Karpas-422 (cell line): ENCODE data around the gene NIF3L1. TPM values are rescaled to one million over a fixed set of nuclear protein-coding genes. Genes with fewer than 3 reads are reported as not detected.

ENCODE experiments used
- DNase-seq: peaks from one replicate; pipeline ENCODE4 v3.0.0-alpha.2; 2015
- H2AFZ ChIP-seq: fragments of 200-600 bp; sonication (generic); 2 replicates; pipeline ENCODE4 v1.6.1; 2014; ENCODE audit warnings: antibody characterized with exemption, low read length, mixed read lengths
- H3K27ac ChIP-seq: fragments of 200-600 bp; sonication (generic); 2 replicates; pipeline ENCODE4 v1.5.1; 2014; ENCODE audit warnings: mild to moderate bottlenecking, low read length, moderate library complexity
- H3K27me3 ChIP-seq: fragments of 200-600 bp; sonication (generic); 2 replicates; pipeline ENCODE4 v1.6.1; 2014; ENCODE audit warnings: low read length, mixed read lengths
- H3K36me3 ChIP-seq: fragments of 200-600 bp; sonication (generic); 2 replicates; pipeline ENCODE4 v1.6.1; 2014; ENCODE audit warnings: low read length, mixed read lengths; ENCODE audit not compliant: insufficient read depth
- H3K4me1 ChIP-seq: fragments of 200-600 bp; sonication (generic); 2 replicates; pipeline ENCODE4 v1.6.1; 2014; ENCODE audit warnings: mild to moderate bottlenecking, low read length, mixed read lengths
- H3K4me2 ChIP-seq: fragments of 200-600 bp; sonication (generic); 2 replicates; pipeline ENCODE4 v1.6.1; 2014; ENCODE audit warnings: low read length, low read depth, mild to moderate bottlenecking; ENCODE audit not compliant: poor library complexity, severe bottlenecking
- H3K4me3 ChIP-seq: fragments of 200-600 bp; sonication (generic); 2 replicates; pipeline ENCODE4 v1.5.1; 2014; ENCODE audit warnings: mild to moderate bottlenecking, antibody characterized with exemption, low read length, mixed read lengths
- H3K79me2 ChIP-seq: fragments of 200-600 bp; sonication (generic); 2 replicates; pipeline ENCODE4 v1.6.1; 2014; ENCODE audit warnings: mild to moderate bottlenecking, low read length, mixed read lengths
- H3K9ac ChIP-seq: fragments of 200-600 bp; sonication (generic); 2 replicates; pipeline ENCODE4 v1.6.0; 2014; ENCODE audit warnings: low read length
- H3K9me2 ChIP-seq: fragments of 200-600 bp; sonication (generic), shearing (Covaris generic); replicated peaks from 2 replicates; pipeline ENCODE4 v1.6.0; 2014; ENCODE audit warnings: mild to moderate bottlenecking, low read length, moderate library complexity; ENCODE audit not compliant: insufficient read depth
- H3K9me3 ChIP-seq: fragments of 300-700, 200-600 bp; sonication (generic); 2 replicates; pipeline ENCODE4 v1.6.1; 2014; ENCODE audit warnings: low read length, mixed read lengths
- H4K20me1 ChIP-seq: fragments of 200-600 bp; sonication (generic); 2 replicates; pipeline ENCODE4 v1.6.1; 2014; ENCODE audit warnings: mild to moderate bottlenecking, antibody characterized with exemption, low read length, low read depth; ENCODE audit not compliant: insufficient read depth
- total RNA-seq: library from RNA; depleted of rRNA; stranded (reverse); fragments of >200 nt; shearing (Covaris generic); gene quantifications from 2 replicates; pipeline ENCODE4 v1.2.3, GENCODE V29; 2014; ENCODE audit warnings: low replicate concordance

The NIF3L1 gene
- total RNA-seq, 1 experiment from 2014 or later = 71.4 TPM

DNA sequence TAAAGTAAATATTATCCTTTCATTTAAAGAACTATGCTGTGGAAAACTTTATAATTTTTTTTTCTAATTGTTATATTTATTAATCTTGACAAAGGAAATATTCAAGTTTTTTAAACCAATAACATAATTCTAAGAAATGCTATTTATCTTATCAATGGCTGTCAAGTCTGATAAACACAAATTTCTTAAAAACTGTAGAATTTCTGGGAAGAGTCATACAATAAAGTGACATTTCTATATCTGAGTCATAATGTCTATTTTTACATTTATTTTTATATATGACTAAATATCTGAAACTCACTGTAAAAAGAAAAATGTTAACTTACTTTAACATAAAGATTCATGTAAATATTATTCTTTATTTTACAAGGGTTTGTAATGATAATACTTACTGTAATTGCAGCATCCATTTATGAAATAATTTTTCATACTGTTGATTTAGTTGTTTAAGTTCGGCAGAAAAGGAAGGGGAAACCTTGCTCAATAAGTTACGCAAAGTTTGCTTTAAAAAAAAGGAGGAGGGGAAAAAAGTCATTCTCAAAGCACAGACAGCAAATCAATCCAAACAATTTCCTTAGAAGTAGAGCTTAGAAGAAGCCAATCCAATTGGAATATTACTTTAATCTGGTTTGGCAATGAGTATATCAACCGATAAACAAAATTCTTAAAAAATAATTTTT lies 41.9 kb downstream of the NIF3L1 start:
- H4K20me1 ChIP-seq = no peaks in the 10 kb centered on the region
- 0 out of 2 replicates have a peak, but pooled peaks cover 4% of the 10 kb centered on the region for H3K79me2 ChIP-seq
- peaks cover 59% of the 10 kb centered on the region for H3K36me3 ChIP-seq
- no peak overlapping the region for H3K9ac ChIP-seq
- DNase-seq = no peak
- no peak overlapping the region for H2AFZ ChIP-seq
- no peak overlapping the region for H3K27ac ChIP-seq
- H3K9me2 ChIP-seq = no peaks in the 10 kb centered on the region
- no peak overlapping the region for H3K4me2 ChIP-seq
- H3K9me3 ChIP-seq = no peaks in the 10 kb centered on the region
- H3K4me1 ChIP-seq = no peaks in the 10 kb centered on the region
- no peak overlapping the region for H3K4me3 ChIP-seq
- H3K27me3 ChIP-seq = no peaks in the 10 kb centered on the region

DNA sequence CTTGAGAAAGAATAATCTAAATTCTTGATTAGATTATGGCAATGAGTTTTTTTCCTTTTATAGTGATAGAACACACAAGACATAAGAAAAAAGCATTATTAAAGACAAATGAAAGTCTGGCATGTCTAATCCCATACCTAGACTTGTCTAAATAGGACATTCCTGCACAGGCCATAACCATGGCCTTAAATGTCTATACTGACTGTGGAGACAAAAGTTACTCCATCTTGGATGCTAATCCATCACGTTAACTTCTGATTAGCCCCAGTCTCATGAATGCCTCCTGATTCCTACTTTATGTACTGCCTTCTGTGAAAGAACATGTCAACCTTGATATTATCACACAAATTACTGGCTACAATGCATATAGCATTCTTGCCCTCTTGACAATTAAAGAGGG lies 50.7 kb downstream of the NIF3L1 start:
- no peak overlapping the region for H3K4me2 ChIP-seq
- no peaks in the 10 kb centered on the region for H3K27me3 ChIP-seq
- no peak overlapping the region for H3K4me3 ChIP-seq
- no peak overlapping the region for H3K9ac ChIP-seq
- H3K4me1 ChIP-seq = no peaks in the 10 kb centered on the region
- H3K79me2 ChIP-seq = 0 out of 2 replicates have a peak, but pooled peaks cover 15% of the 10 kb centered on the region
- no peaks in the 10 kb centered on the region for H3K9me2 ChIP-seq
- no peak for DNase-seq
- H4K20me1 ChIP-seq = no peaks in the 10 kb centered on the region
- no peak overlapping the region for H2AFZ ChIP-seq
- no peak overlapping the region for H3K27ac ChIP-seq
- H3K9me3 ChIP-seq = no peaks in the 10 kb centered on the region
- H3K36me3 ChIP-seq = peaks cover 54% of the 10 kb centered on the region; the same call in 1 of the 2 replicates

DNA sequence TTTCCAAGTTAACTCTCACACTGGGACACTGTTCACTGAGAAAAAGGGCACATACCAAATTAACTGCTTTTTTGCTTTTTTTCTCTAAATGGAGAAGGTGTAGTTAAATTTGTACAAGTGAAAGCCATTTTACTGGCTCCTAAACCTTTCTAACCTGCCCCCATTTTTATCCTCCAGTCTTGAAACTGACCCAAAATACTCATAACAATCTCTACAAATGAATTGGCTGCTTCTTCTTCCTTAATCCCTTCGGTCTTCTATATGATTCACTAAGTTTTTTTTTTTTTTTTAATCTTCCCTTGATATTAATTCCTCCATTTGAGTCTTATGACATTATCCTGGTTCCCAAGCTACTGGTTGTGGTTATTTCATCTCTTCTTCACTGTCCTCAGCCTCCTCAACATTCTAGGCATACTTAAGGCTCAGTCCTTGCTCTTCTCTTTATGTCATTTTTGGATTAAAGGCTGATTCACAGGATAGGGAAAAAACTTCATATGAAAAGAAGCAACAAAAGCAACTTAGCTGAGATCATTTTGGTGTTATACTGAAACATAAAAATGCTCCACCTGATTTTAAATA lies 54.4 kb downstream of the NIF3L1 start:
- Histone ChIP-seq H3K27me3 (no peaks in the 10 kb centered on the region), H3K36me3 (peaks cover 63% of the 10 kb centered on the region; the same call in 1 of the 2 replicates), H3K9me2 (no peaks in the 10 kb centered on the region), H4K20me1 (no peaks in the 10 kb centered on the region), H3K27ac (no peak overlapping the region), H3K9ac (no peak overlapping the region), H3K79me2 (0 out of 2 replicates have a peak, but pooled peaks cover 12% of the 10 kb centered on the region), H2AFZ (no peak overlapping the region), H3K9me3 (no peaks in the 10 kb centered on the region), H3K4me2 (no peak overlapping the region), H3K4me1 (no peaks in the 10 kb centered on the region), H3K4me3 (no peak overlapping the region)
- no peak for DNase-seq

DNA sequence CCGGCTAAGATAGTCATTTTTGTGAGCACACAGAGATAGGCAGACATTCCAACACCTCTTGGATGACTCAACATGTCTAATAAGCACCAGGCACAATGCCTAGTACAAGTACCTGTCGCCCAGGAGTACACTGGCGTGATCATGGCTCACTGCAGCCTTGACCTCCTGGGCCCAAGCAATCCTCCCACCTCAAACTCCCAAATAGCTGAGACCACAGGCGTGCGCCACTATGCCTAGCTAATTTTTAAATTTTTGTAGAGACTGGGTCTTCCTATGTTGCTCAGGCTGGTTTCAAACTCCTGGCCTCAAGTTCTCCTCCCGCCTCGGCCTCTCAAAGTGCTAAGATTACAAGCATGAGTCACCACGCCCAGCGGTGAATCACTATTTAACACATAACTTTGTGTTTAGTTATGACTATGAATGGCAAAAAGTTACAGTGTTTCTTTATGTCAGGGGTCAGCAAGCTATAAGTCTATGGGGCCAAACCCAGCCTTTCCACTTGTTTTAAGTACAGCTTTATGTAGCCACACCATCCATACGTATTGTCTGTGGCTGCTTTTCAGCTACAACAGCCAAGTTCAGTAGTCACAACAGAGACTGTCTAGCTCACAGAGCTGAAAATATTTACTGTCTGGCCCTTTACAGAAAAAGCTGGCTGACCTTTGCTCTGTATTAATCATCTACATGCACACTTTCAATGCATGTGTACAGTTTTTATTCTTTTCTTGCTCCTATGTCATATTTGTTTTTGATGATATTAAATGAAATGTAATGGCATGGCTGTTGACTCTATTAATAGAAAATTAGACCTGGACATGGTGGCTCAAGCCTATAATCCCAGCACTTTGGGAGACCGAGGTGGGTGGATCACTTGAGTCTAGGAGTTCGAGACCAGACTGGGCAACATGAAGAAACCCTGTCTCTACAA lies 55.6 kb downstream of the NIF3L1 start:
- 0 out of 2 replicates have a peak, but pooled peaks cover 9% of the 10 kb centered on the region for H3K79me2 ChIP-seq
- H3K9ac ChIP-seq = no peak overlapping the region
- no peak for DNase-seq
- H3K36me3 ChIP-seq = peaks cover 62% of the 10 kb centered on the region; the same call in 1 of the 2 replicates
- no peaks in the 10 kb centered on the region for H3K4me1 ChIP-seq
- H4K20me1 ChIP-seq = no peaks in the 10 kb centered on the region
- H3K27ac ChIP-seq = no peak overlapping the region
- H3K9me3 ChIP-seq = no peaks in the 10 kb centered on the region
- H3K9me2 ChIP-seq = no peaks in the 10 kb centered on the region
- H3K27me3 ChIP-seq = no peaks in the 10 kb centered on the region
- no peak overlapping the region for H2AFZ ChIP-seq
- no peak overlapping the region for H3K4me2 ChIP-seq
- no peak overlapping the region for H3K4me3 ChIP-seq

DNA sequence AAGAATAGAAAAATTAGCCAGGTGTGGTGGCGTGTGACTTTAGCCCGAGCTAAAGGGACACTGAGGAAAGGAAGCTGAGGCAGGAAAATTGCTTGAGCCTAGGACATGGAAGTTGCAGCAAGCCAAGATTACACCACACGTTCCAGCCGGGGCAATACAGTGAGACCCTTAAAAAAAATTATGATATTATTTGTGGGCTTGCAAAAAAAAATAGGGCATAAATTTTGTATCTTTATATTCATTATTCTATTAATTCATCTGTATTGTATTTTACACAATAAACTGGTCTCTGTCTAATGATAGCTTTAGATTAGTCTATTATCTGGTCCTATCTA lies 56.2 kb downstream of the NIF3L1 start:
- no peaks in the 10 kb centered on the region for H4K20me1 ChIP-seq

DNA sequence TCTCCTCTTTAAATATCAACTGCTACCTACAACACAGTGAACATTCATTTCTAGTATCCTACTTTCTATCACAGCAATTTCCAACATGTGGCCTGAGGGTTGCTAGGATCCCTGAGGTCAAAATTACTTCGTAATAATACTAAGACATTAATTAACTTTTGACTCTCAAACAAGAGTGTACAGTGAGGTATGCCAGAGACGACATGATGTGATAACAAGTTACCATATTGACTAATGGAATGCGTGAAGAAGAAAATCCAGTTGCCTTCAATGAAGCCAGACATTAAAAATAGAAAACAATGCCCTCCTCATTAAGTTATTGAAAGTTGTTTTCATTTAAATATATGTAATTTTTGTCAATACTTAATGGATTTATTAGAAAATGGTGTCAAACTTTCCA lies 61.2 kb downstream of the NIF3L1 start:
- DNase-seq = no peak
- Histone ChIP-seq H3K9me3 (no peaks in the 10 kb centered on the region), H2AFZ (no peak overlapping the region), H3K79me2 (peaks cover 15% of the 10 kb centered on the region; the same call in 1 of the 2 replicates), H3K4me2 (no peak overlapping the region), H3K27me3 (no peaks in the 10 kb centered on the region), H3K36me3 (peaks cover 59% of the 10 kb centered on the region), H3K4me3 (no peak overlapping the region), H3K4me1 (no peaks in the 10 kb centered on the region), H4K20me1 (no peaks in the 10 kb centered on the region), H3K27ac (no peak overlapping the region), H3K9ac (no peak overlapping the region), H3K9me2 (no peaks in the 10 kb centered on the region)

More for the DNA sequence above, 56.2 kb downstream of the NIF3L1 start:
- Histone ChIP-seq H3K4me1 (no peaks in the 10 kb centered on the region), H3K4me2 (no peak overlapping the region), H3K27ac (no peak overlapping the region), H3K9ac (no peak overlapping the region), H3K4me3 (no peak overlapping the region), H3K27me3 (no peaks in the 10 kb centered on the region), H3K79me2 (0 out of 2 replicates have a peak, but pooled peaks cover 4% of the 10 kb centered on the region), H3K9me3 (no peaks in the 10 kb centered on the region), H3K9me2 (no peaks in the 10 kb centered on the region), H3K36me3 (peaks cover 63% of the 10 kb centered on the region; the same call in 1 of the 2 replicates), H2AFZ (no peak overlapping the region)
- no peak for DNase-seq
